HG02970 (cell line): ENCODE data around the gene BAHCC1.

ENCODE experiments used
- ATAC-seq: cut with Tn5 transposase; IDR thresholded peaks from one replicate; pipeline ENCODE4 v1.9.1; 2021; ENCODE audit warnings: mild to moderate bottlenecking, moderate library complexity, moderate number of reproducible peaks; ENCODE audit not compliant: unreplicated experiment, low FRiP score

The BAHCC1 gene

DNA sequence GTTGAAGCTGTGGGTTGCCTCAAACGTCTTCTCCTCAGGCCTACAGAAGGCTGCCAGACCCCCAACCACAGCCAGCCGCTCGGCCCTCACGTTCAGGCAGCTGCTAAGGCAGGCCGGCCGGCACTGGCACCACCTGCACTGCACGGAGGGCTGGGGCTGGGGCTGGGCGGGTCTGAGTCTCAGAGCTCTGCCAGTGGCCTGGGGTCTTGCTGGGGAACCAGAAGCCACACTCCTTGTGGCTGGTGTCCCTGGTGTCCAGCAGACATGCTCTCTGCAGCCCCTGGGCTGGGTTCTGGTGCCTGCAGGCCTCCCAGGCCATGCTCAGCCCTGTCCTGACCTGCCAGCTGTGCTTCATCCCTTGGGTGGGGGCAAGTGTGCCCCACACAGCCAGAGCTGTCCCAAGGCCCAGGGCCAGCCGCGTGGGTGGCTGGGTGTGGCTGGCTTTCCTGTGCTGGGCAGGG is 42.0 kb downstream of the BAHCC1 start:
- no peak for ATAC-seq

DNA sequence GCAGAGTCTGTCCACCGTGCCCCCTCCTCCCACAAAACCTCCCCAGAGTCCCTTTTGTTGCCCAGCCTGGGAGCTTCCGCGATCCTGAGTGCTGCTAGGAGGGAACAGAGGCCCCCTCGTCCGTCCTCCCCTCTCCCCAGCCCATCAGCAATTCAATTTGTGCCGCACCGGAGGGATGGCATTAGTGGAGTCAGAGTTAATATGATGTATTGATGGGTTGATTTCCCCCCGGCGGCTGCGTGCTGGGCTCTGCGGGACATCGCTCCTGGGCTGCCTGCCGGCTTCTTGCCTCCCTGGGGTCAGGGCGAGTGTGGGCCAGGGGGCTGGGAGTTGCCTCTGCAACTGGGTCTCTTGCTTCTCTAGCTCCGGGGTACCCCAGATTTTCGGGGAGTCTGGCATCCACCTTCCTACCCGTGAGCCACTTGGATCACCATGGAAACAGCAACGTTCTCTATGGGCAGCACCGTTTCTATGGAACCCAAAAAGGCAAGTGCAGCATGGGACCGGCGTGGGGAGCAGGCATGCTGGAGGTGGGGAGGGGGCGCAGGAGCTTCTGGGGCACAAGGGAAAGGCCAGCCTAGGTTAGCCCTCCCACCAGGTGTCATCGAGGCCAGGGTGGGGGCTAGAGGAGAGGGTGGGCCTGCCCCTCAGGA is 42.9 kb downstream of the BAHCC1 start:
- ATAC-seq, result no peak

DNA sequence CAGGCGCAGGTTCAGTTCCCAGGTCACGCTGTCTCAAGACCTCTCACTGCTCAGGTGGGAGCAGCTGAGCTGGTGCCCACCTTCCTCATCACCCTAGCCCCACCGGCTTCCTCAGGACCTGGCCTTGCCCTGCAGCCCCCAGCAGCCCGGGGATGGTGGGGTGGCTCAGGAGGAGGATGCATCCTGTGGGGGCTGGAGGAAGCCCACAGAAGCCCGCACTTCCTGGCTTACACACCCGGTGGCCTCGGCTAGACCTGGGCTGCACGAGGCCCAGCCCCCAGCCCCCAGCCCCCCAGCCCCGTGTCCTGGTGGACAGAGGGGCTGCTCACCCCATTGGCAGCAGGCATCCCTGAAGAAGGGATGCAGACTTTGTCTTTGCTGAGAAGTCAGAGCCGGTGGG is 43.4 kb downstream of the BAHCC1 start:
- no peak for ATAC-seq

- ATAC-seq, result no peak
These were observed 44.8 kb downstream of the BAHCC1 start for GRCh38 chr17:81440051-81440471.

DNA sequence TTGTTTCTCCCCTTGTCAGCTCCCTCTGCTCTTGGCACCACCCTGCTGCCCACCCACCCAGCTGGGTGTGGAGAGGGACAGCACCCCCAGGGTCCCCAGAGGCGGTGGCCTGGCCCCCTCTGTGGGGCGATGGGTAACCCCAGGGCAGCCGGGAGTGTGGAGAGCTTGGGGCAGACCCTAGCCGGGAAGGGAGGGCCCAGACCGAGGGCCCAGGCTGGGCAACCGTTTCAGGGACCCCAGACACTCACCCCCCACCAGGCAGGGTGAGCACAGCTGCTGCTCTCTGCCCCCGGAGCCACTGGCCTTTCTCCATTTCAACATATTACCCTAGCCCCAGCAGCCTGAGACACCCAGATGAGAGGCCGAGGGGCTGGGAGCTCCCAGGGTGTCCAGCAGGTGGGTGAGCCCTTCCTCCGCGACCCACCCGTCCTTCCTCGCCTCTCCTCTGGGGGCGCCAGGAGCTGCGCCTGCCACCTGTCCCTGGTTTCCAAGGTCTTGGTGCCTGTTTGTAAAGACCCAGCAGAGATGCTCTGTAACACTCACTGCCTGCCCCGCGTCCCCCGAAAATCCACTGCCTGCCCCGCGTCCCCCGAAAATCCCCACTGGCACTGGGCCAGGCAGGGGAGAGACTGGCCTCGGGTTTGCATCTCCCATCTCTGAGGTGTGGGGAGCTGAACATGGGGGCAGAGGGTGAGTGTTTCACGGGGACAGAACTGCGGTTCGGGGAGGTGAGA is 45.4 kb downstream of the BAHCC1 start:
- no peak for ATAC-seq

GRCh38 chr17:81442791-81443190 is 47.5 kb downstream of the BAHCC1 start:
- ATAC-seq, result no peak

DNA sequence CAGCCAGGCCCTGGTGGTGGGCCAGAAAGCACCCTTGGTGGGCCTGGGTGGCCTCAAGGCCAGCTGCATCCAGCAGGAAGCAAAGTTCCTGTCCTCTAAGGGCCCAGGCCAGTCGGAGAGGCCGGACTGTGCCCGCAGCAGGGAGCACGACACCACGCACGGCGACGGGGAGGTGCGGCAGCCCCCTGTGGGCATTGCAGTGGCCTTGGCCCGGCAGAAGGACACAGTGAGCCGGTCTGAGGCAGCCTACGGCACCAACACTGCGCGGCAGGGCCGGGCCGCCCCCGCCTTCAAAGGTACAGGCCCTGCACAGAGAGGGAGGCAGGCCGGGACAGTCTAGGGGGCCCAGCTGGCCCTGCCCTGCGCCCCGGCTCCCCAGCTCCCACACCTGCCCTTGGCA is 48.0 kb downstream of the BAHCC1 start:
- ATAC-seq, result no peak

DNA sequence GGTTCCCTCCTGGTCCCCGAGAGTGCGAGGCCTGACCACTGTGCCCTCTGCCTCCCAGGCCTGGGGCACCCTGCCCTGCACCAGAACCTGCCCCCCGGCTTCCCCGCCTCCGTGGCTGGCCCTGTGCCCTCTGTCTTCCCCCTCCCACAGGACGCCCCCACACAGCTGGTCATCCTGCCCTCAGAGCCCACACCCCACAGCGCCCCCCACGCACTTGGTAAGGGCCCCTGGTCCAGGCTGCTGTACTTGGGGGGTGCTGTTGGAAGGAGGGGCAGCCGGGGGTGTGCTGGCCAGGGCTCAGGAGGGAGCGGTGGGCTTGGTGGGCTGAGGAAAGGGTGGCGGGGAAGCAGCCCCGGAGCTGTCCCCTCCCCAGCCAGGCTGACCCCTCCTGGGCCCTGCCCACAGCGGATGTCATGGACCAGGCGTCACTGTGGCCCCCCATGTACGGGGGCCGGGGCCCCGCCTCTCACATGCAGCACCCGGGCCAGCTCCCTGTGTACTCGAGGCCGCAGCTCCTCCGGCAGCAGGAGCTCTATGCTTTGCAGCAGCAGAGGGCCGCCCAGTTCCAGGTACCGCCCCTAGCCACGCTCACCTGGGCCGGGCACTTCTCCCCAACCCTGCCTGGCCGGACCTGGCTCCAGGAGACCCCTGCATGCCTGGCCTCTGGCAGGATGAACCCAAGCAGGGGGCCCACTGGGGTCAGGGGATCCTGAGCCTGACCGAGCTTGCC is 49.5 kb downstream of the BAHCC1 start:
- no peak for ATAC-seq

DNA sequence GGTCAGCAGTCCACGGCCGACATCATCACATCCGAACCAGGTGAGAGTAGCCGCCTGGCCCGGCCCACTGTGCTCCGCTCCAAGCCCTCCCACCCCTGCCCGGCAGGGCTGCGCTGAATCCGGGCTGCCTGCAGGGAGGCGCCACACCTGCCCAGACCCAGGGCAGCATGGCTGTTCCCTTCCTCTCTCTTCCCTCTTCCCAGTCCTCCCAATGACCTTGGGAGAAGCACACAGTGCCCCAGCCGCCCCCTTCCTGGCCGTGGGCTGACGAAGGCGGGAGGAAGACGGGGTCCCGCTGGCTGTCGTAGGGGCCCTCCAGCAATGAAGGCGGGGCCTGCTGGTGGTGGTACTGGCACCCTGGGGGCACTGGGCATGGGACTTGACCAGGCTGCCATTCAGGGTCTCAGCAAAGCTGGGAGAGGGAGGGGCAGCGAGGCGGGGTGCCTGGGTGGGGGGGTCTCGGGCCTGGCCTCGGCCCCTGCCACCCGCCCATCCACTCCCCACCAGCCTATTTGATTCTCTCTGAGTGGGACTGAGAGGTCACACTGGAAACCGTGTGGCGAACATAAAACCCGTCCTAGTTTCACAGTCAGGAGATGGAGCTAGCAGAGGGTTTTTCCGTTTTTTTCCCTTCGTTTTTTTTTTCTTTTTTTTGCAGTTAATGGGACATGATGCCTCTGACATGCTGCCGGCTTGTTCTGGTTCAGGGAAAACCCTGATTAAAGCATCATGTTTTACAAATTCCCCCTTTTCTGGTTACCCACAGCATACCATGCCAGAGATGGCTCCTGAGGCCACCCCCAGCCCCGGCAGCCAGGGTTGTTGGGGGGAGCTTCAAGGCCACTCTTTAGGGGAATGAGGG is 50.6 kb downstream of the BAHCC1 start:
- ATAC-seq, result no peak

GRCh38 chr17:81447331-81447933 is 52.2 kb downstream of the BAHCC1 start:
- ATAC-seq, result no peak

- no peak for ATAC-seq
These were observed 53.2 kb downstream of the BAHCC1 start for GRCh38 chr17:81448442-81448841.

- no peak for ATAC-seq
These were observed 53.7 kb downstream of the BAHCC1 start for GRCh38 chr17:81448950-81449349.

DNA sequence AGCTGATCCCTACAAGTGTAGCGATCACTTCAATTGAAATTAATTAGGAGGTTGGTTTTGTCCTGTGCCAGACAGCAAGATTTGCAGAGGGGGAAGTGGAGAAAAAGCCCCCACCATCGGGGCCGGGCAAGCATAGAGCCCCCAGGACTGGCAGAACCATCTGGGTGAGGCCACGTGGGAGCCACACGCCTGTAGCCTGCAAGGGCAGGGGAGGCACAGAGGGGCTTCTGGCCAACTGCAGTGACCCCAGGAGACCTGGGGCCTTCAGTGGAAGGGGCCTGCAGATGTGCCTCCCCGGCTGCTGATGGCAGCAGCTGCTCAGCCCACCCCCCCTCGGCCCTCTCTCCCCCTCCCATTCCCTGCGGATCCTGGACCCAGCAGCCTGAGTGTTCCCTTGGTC is 54.1 kb downstream of the BAHCC1 start:
- no peak for ATAC-seq

DNA sequence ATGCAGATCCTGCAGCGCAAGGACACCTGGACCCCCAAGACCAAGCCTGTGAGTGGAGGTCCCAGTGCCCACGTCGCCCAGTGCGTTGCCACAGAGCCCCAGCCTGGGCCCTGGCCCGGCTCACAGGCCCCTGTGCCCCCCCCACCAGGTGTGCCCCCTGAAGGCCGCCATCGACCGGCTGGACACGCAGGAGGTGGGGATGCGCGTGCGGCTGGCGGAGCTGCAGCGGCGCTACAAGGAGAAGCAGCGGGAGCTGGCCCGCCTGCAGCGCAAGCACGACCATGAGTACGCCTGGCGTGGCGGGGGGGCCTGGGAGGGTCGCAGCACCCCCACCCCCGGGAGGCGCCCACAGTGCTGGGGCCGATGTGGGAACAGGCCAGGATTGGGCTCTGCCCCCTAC is 56.6 kb downstream of the BAHCC1 start:
- ATAC-seq, result no peak

DNA sequence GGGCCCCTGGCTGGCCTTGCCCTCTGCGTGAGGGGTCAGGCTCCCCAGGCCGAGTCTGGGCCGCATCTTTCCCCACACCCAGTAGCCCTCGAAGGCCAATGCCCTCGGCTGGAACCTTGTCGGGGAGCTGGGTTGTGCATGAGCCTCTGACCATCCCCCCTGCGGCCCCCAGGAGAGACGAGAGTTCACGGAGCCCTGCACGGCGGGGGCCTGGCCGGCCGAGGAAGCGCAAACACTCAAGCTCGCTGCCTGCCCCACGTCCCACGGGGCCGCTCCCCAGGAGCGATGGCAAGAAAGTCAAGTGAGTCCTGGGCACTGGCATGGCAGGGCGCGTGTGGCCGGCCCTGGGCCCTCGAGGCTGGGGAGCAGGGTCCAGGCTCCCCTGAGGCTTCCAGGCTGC is 57.3 kb downstream of the BAHCC1 start:
- no peak for ATAC-seq

GRCh38 chr17:81453076-81453475 is 57.8 kb downstream of the BAHCC1 start:
- no peak for ATAC-seq

- ATAC-seq, result no peak
These were observed 58.5 kb downstream of the BAHCC1 start for GRCh38 chr17:81453712-81454111.

DNA sequence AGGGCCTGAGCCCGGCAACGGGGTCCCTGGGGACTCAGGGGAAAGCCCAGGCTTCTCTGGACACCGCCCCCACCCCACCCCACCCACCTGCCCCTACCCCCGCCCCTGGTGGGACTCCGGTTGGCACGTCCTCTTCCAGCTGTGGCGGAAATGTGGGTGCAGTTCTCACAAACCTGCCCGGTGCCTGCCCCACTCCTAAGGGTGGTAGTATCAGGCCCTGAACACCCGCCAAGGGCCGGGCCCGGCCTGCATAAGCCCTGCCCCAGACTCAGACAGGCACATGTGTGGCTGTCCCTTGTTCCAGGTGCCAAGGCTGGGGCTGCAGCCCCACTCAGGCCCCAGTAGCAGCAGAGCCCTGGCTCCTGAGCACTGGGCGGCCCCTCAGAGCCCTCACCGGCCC is 59.2 kb downstream of the BAHCC1 start:
- no peak for ATAC-seq

DNA sequence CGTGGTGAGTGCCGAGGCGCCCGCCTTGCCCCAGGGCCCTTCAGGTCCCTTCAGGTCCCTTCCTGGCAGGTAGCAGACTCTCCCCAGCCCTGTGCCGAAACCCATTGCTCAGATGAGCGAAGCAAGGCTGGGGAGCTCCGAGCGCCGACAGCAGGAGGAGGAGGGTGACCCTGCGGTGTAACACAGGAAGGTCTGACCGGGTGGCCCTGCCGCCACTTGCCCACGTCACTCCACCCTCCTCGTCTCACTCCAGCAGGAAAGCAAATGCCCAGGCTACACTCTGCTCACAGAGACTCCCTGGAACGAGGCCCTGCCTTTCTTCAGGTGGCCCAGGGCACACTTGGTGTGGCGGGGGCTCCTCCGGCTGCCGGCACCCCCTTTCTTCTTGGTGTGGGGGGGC is 60.1 kb downstream of the BAHCC1 start:
- no peak for ATAC-seq

DNA sequence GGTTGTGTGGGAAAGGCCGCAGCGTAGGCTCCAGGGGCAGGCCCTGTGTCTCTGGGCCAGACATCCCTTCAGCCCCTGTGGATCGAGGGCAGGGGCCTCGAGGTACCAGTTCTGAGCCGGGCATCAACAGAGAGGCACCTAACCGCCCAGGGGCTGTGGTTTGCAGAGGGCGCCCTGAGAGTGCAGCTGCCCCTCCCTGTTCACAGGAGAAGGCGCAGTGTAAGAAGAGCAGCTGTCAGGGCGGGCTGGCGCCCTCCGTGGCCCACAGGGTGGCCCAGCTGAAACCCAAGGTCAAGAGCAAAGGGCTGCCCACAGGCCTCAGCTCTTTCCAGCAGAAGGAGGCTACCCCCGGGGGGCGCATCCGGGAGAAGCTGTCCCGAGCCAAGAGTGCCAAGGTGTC is 60.8 kb downstream of the BAHCC1 start:
- no peak for ATAC-seq
